GM19438 (cell line): ENCODE measurements around the gene FAM200A.
"Not testable (repeated sequence)": the region's sequence is repeated elsewhere in the genome, so short reads cannot be mapped to it uniquely, and the experiment has no call there.

Experiments used
- ATAC-seq: cut with Tn5 transposase; IDR thresholded peaks from one replicate; pipeline ENCODE4 v1.9.1; 2021; ENCODE audit warnings: low read depth; ENCODE audit not compliant: unreplicated experiment

FAM200A gene

GRCh38 chr7:99559175-99559915 lies 7.4 kb upstream of the FAM200A start:
- ATAC-seq: no peak

GRCh38 chr7:99558306-99559174 lies 6.6 kb upstream of the FAM200A start, which contains the start of gene ZNF655:
Gene ZNF655 (plus strand): TSS chr7:99558642. CDS start chr7:99560560, 1,918 bp downstream.
- peak; percentile 90 for ATAC-seq

- ATAC-seq: peak; percentile 43
Observed at GRCh38 chr7:99557940-99558305, 6.0 kb upstream of the FAM200A start.

GRCh38 chr7:99557196-99557607 lies 5.3 kb upstream of the FAM200A start:
- no peak for ATAC-seq

- no peak for ATAC-seq
Observed at GRCh38 chr7:99554939-99555338, 3.0 kb upstream of the FAM200A start.

- no peak for ATAC-seq
Observed at GRCh38 chr7:99553039-99553438, 1.1 kb upstream of the FAM200A start.

- no peak for ATAC-seq
Observed at GRCh38 chr7:99551334-99551733, 580 bp downstream of the FAM200A start.

GRCh38 chr7:99549545-99549944 lies 2.4 kb downstream of the FAM200A start:
- not testable (repeated sequence) for ATAC-seq

- ATAC-seq: not testable (repeated sequence)
Observed at GRCh38 chr7:99545308-99545707, 6.6 kb downstream of the FAM200A start.

- no peak for ATAC-seq
Observed at GRCh38 chr7:99543916-99544315, 8.0 kb downstream of the FAM200A start.

GRCh38 chr7:99543081-99543671 lies 8.7 kb downstream of the FAM200A start:
- no peak for ATAC-seq

- no peak for ATAC-seq
Observed at GRCh38 chr7:99541212-99541611, 10.7 kb downstream of the FAM200A start.

GRCh38 chr7:99540542-99540941 lies 11.4 kb downstream of the FAM200A start:
- no peak for ATAC-seq

- ATAC-seq: no peak
Observed at GRCh38 chr7:99539213-99539811, 12.6 kb downstream of the FAM200A start.

GRCh38 chr7:99535667-99536066 lies 16.2 kb downstream of the FAM200A start:
- no peak for ATAC-seq

- no peak for ATAC-seq
Observed at GRCh38 chr7:99531354-99531765, 20.6 kb downstream of the FAM200A start.

- ATAC-seq: no peak
Observed at GRCh38 chr7:99525713-99526440, 26.0 kb downstream of the FAM200A start.

- ATAC-seq: no peak
Observed at GRCh38 chr7:99521399-99521798, 30.5 kb downstream of the FAM200A start.

- no peak for ATAC-seq
Observed at GRCh38 chr7:99514050-99514449, 37.9 kb downstream of the FAM200A start.

- ATAC-seq: peak; percentile 3
Observed at GRCh38 chr7:99505324-99505662, 46.6 kb downstream of the FAM200A start.
